Measurements from ENCODE around the gene SLC25A13. TPM values are rescaled to one million over a fixed set of nuclear protein-coding genes. Genes with fewer than 3 reads are reported as not detected.
A peak's percentile ranks its signal among the peaks of the same experiment; 100 is the strongest.
"Not testable (repeated sequence)": the region's sequence is repeated elsewhere in the genome, so short reads cannot be mapped to it uniquely, and the experiment has no call there.

The SLC25A13 gene, protein sequence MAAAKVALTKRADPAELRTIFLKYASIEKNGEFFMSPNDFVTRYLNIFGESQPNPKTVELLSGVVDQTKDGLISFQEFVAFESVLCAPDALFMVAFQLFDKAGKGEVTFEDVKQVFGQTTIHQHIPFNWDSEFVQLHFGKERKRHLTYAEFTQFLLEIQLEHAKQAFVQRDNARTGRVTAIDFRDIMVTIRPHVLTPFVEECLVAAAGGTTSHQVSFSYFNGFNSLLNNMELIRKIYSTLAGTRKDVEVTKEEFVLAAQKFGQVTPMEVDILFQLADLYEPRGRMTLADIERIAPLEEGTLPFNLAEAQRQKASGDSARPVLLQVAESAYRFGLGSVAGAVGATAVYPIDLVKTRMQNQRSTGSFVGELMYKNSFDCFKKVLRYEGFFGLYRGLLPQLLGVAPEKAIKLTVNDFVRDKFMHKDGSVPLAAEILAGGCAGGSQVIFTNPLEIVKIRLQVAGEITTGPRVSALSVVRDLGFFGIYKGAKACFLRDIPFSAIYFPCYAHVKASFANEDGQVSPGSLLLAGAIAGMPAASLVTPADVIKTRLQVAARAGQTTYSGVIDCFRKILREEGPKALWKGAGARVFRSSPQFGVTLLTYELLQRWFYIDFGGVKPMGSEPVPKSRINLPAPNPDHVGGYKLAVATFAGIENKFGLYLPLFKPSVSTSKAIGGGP
- 68.9 and 71.7 TPM in 2 replicates for total RNA-seq (2021)
- long read RNA-seq, transcript SLC25A13-201 (18 exons, 3,136 nt): major isoform, 210 of 258 reads
- long read RNA-seq, partial matches to known transcripts: 16 of 258 reads
- long read RNA-seq, other reads (novel, unspliced or antisense): 29 of 258 reads

- Histone ChIP-seq H4K91ac (ENCODE audit: insufficient read length, low read depth, low read length) (no peak within 1 kb of the TSS), H3K4me2 (ENCODE audit: insufficient read depth, insufficient read length, low read length) (peak within 1 kb of the TSS; percentile 73), H3K27me3 (ENCODE audit: insufficient read depth, low read length) (no peaks in the 10 kb centered on the region), H2BK20ac (ENCODE audit: low read depth, low read length, poor library complexity, severe bottlenecking) (no peak within 1 kb of the TSS), H3K27ac (ENCODE audit: insufficient read length, low read depth, low read length) (peak within 1 kb of the TSS; percentile 21), H3K18ac (ENCODE audit: insufficient read length, low read depth, low read length) (peak within 1 kb of the TSS; percentile 49), H4K5ac (ENCODE audit: insufficient read length, low read depth, low read length) (no peak within 1 kb of the TSS), H2AK5ac (ENCODE audit: insufficient read length, low read length) (no peak within 1 kb of the TSS), H2BK15ac (ENCODE audit: low read depth, low read length) (no peak within 1 kb of the TSS), H3K23ac (ENCODE audit: insufficient read length, low read depth, low read length) (no peak within 1 kb of the TSS), H2BK5ac (ENCODE audit: insufficient read length, low read length) (no peak within 1 kb of the TSS), H2AFZ (ENCODE audit: low read length) (no peak within 1 kb of the TSS), H3K79me1 (ENCODE audit: insufficient read depth, low read depth, low read length, poor library complexity, severe bottlenecking) (no peaks in the 10 kb centered on the region), H2BK12ac (ENCODE audit: insufficient read length, low read depth, low read length) (no peak within 1 kb of the TSS), H2BK120ac (ENCODE audit: low read depth, low read length, poor library complexity, severe bottlenecking) (no peak within 1 kb of the TSS), H3K14ac (ENCODE audit: insufficient read depth, low read length) (peak within 1 kb of the TSS; percentile 89), H3K4me1 (ENCODE audit: insufficient read depth, low read length) (no peaks in the 10 kb centered on the region), H3K9me3 (ENCODE audit: control insufficient read depth, low read depth, low read length) (no peaks in the 10 kb centered on the region), H4K8ac (replicated peaks; ENCODE audit: insufficient read length, low read depth, low read length) (no peak within 1 kb of the TSS), H3K79me2 (ENCODE audit: insufficient read depth, low read length) (peaks cover 7% of the 10 kb centered on the region; the same call in 1 of the 2 replicates), H3K56ac (ENCODE audit: insufficient read length, low read depth, low read length) (no peak within 1 kb of the TSS), H3K9ac (ENCODE audit: extremely low read depth, insufficient read length, low read length) (peak within 1 kb of the TSS; percentile 53), H3T11ph (ENCODE audit: low read length) (no peak within 1 kb of the TSS), H4K20me1 (ENCODE audit: control insufficient read depth, insufficient read depth, insufficient read length) (no peaks in the 10 kb centered on the region), H3K23me2 (ENCODE audit: insufficient read length, low read depth, low read length, poor library complexity, severe bottlenecking) (no peaks in the 10 kb centered on the region), H3K4ac (ENCODE audit: low read depth, low read length) (no peak within 1 kb of the TSS)
- TF ChIP-seq, protein P1, sequence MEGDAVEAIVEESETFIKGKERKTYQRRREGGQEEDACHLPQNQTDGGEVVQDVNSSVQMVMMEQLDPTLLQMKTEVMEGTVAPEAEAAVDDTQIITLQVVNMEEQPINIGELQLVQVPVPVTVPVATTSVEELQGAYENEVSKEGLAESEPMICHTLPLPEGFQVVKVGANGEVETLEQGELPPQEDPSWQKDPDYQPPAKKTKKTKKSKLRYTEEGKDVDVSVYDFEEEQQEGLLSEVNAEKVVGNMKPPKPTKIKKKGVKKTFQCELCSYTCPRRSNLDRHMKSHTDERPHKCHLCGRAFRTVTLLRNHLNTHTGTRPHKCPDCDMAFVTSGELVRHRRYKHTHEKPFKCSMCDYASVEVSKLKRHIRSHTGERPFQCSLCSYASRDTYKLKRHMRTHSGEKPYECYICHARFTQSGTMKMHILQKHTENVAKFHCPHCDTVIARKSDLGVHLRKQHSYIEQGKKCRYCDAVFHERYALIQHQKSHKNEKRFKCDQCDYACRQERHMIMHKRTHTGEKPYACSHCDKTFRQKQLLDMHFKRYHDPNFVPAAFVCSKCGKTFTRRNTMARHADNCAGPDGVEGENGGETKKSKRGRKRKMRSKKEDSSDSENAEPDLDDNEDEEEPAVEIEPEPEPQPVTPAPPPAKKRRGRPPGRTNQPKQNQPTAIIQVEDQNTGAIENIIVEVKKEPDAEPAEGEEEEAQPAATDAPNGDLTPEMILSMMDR (conservative IDR thresholded peaks at IDR 0.05): no peak
- H3K27ac Mint-ChIP-seq: peak within 1 kb of the TSS; percentile 84 to 94 (median 94); a peak in 5 of 7 replicates
- H3K36me3 Mint-ChIP-seq (ENCODE audit: insufficient read depth in 1 of 3, low read depth in 3 of 3): peaks cover 0 to 4% (median 0%) of the 10 kb centered on the region in 3 experiments; a peak in 3 of 7 replicates
- peak within 1 kb of the TSS; percentile 80 to 90 for H3K4me3 Mint-ChIP-seq
- WGBS (ENCODE audit: extremely low coverage, insufficient read length, low lambda C conversion rate): no CpG with 5 or more reads among the region's 66 CpGs
- H3K9me3 Mint-ChIP-seq: 0 out of 5 replicates have a peak, but pooled peaks cover 0 to 3% of the 10 kb centered on the region in 2 experiments
- peak; percentile 95 for DNase-seq
- peaks cover 20 to 21% of the 10 kb centered on the region in 2 experiments for H3K4me1 Mint-ChIP-seq
- H3K27me3 Mint-ChIP-seq (ENCODE audit: low read depth): peaks cover 16% of the 10 kb centered on the region
These were observed at the start of gene SLC25A13 for GRCh38 chr7:96321658-96322372. SLC25A13 (minus strand) TSS chr7:96322098; CDS start chr7:96321956, 142 bp downstream.

GRCh38 chr7:96365916-96366315 lies 44.0 kb upstream of the SLC25A13 start:
- DNase-seq; H3K27me3 ChIP-seq (ENCODE audit: insufficient read depth, low read length); H3K4ac ChIP-seq (ENCODE audit: low read depth, low read length); H4K5ac ChIP-seq (ENCODE audit: insufficient read length, low read depth, low read length); H3T11ph ChIP-seq (ENCODE audit: low read length); H3K4me2 ChIP-seq (ENCODE audit: insufficient read depth, insufficient read length, low read length); H4K20me1 ChIP-seq (ENCODE audit: control insufficient read depth, insufficient read depth, insufficient read length); H3K36me3 Mint-ChIP-seq (ENCODE audit: insufficient read depth in 1 of 3, low read depth in 3 of 3); H2BK5ac ChIP-seq (ENCODE audit: insufficient read length, low read length); H3K79me2 ChIP-seq (ENCODE audit: insufficient read depth, low read length); H3K18ac ChIP-seq (ENCODE audit: insufficient read length, low read depth, low read length); H3K56ac ChIP-seq (ENCODE audit: insufficient read length, low read depth, low read length); H3K14ac ChIP-seq (ENCODE audit: insufficient read depth, low read length); H2AK5ac ChIP-seq (ENCODE audit: insufficient read length, low read length); H3K27ac Mint-ChIP-seq; H3K27me3 Mint-ChIP-seq (ENCODE audit: low read depth); H2BK15ac ChIP-seq (ENCODE audit: low read depth, low read length); H3K23ac ChIP-seq (ENCODE audit: insufficient read length, low read depth, low read length); H4K91ac ChIP-seq (ENCODE audit: insufficient read length, low read depth, low read length); H2BK120ac ChIP-seq (ENCODE audit: low read depth, low read length, poor library complexity, severe bottlenecking); H3K4me3 Mint-ChIP-seq; H3K9me3 ChIP-seq (ENCODE audit: control insufficient read depth, low read depth, low read length); H4K8ac ChIP-seq (replicated peaks; ENCODE audit: insufficient read length, low read depth, low read length); H3K4me1 ChIP-seq (ENCODE audit: insufficient read depth, low read length); H2BK12ac ChIP-seq (ENCODE audit: insufficient read length, low read depth, low read length); H3K27ac ChIP-seq (ENCODE audit: insufficient read length, low read depth, low read length); H3K9me3 Mint-ChIP-seq; H2AFZ ChIP-seq (ENCODE audit: low read length); H3K79me1 ChIP-seq (ENCODE audit: insufficient read depth, low read depth, low read length, poor library complexity, severe bottlenecking); H3K4me1 Mint-ChIP-seq; H2BK20ac ChIP-seq (ENCODE audit: low read depth, low read length, poor library complexity, severe bottlenecking); H3K23me2 ChIP-seq (ENCODE audit: insufficient read length, low read depth, low read length, poor library complexity, severe bottlenecking); H3K9ac ChIP-seq (ENCODE audit: extremely low read depth, insufficient read length, low read length): not testable (repeated sequence)
- no CpG with 5 or more reads among the region's 2 CpGs for WGBS (ENCODE audit: extremely low coverage, insufficient read length, low lambda C conversion rate)

All from H9 (cell line).